Measurements from ENCODE around the gene PLCB2. TPM values are rescaled to one million over a fixed set of nuclear protein-coding genes. Genes with fewer than 3 reads are reported as not detected.
A peak's percentile ranks its signal among the peaks of the same experiment; 100 is the strongest.

Gene PLCB2
- total and polyA plus RNA-seq, 2 donors (not counting 1 experiment from before 2014, with no cell fraction given) = 166 to 312 TPM

- Mint-ChIP-seq H3K27me3 (peaks cover 4% of the 10 kb centered on the region), H3K4me3 (peak overlapping the region; percentile 6), H3K27ac (no peak overlapping the region), H3K9me3 (ENCODE audit: insufficient read depth) (no peaks in the 10 kb centered on the region), H3K4me1 (peaks cover 28% of the 10 kb centered on the region)
- Histone ChIP-seq H2AFZ (ENCODE audit: insufficient read depth, low read depth, low read length, poor library complexity, severe bottlenecking) (peak overlapping the region; percentile 56), H3K4me2 (replicated peaks; ENCODE audit: low read depth, low read length, poor library complexity, severe bottlenecking) (peak overlapping the region; percentile 51), H3K27ac (ENCODE audit: low read length in 2 of 2) (no peak overlapping the region), H4K20me1 (ENCODE audit: control insufficient read depth, insufficient read depth, low read length, poor library complexity, severe bottlenecking) (no peaks in the 10 kb centered on the region), H3K4me3 (ENCODE audit: control extremely low read depth in 1 of 5, extremely low read depth in 1 of 5, insufficient read depth in 1 of 5, low read depth in 2 of 5, low read length in 4 of 5) (no peak overlapping the region), H3K4me1 (ENCODE audit: control insufficient read depth in 2 of 2, insufficient read depth in 2 of 2, low read length in 2 of 2) (peaks cover 21 to 31% of the 10 kb centered on the region in 2 donors), H3K36me3 (replicated peaks in 1 of 2; ENCODE audit: control extremely low read depth in 1 of 2, control insufficient read depth in 1 of 2, extremely low read depth in 1 of 2, insufficient read depth in 2 of 2, low read length in 1 of 2) (no peaks in the 10 kb centered on the region), H3K27me3 (replicated peaks in 1 of 4; ENCODE audit: control extremely low read depth in 1 of 4, control insufficient read depth in 3 of 4, insufficient read depth in 4 of 4, low read length in 3 of 4) (peaks cover 0 to 12% (median 0%) of the 10 kb centered on the region in 4 experiments), H3K9me3 (ENCODE audit: control extremely low read depth in 1 of 3, control insufficient read depth in 2 of 3, insufficient read depth in 1 of 3, low read length in 2 of 3) (no peaks in the 10 kb centered on the region), H3K79me2 (ENCODE audit: control insufficient read depth, insufficient read depth, low read length) (no peaks in the 10 kb centered on the region), H3K9ac (ENCODE audit: low read length) (peak overlapping the region; percentile 1)
- POLR2A ChIA-PET = interaction anchor here (1.2 to 1.7 kb wide), 2 partner anchors 26 to 54 kb away, joined by 3 to 6 read pairs; partner anchors contain the start of gene PLCB2
- DNase-seq (peak; percentile 48), ATAC-seq (ENCODE audit: low read depth) (peak; percentile 22)
- 5% methylated on average over 10 of the region's 12 CpGs for WGBS (ENCODE audit: insufficient coverage)
- no peak for TF ChIP-seq EZH2 (IDR thresholded peaks at IDR 0.05; ENCODE audit: borderline replicate concordance, insufficient read depth, low read depth, low read length, poor library complexity, severe bottlenecking)
- TF ChIP-seq CTCF (IDR thresholded peaks at IDR 0.05) = no peak
- CTCF ChIA-PET = interaction anchor here (1.1 to 12.2 kb wide), 6 partner anchors 7 to 58 kb away, joined by 3 to 382 read pairs (median 72); partner anchors contain the start of genes INAFM2 and PLCB2
- intact Hi-C loops (cut with micrococcal nuclease) = no loop called here
Observed at GRCh38 chr15:40333922-40334492, 26.3 kb upstream of the PLCB2 start.

- TF ChIP-seq CTCF (IDR thresholded peaks at IDR 0.05) = no peak
- TF ChIP-seq EZH2 (IDR thresholded peaks at IDR 0.05; ENCODE audit: borderline replicate concordance, insufficient read depth, low read depth, low read length, poor library complexity, severe bottlenecking) = no peak
- CTCF ChIA-PET = interaction anchor here (0.7 to 12.2 kb wide), 6 partner anchors 12 to 53 kb away, joined by 4 to 221 read pairs (median 6); partner anchors contain the start of genes INAFM2 and PLCB2
Observed at GRCh38 chr15:40332113-40332781, 24.5 kb upstream of the PLCB2 start.

More at GRCh38 chr15:40332113-40332781, 24.5 kb upstream of the PLCB2 start:
- intact Hi-C loops (cut with micrococcal nuclease) = no loop called here
- H3K4me2 ChIP-seq (replicated peaks; ENCODE audit: low read depth, low read length, poor library complexity, severe bottlenecking) = no peak overlapping the region
- peaks cover 0 to 4% (median 0%) of the 10 kb centered on the region in 4 experiments for H3K27me3 ChIP-seq (replicated peaks in 1 of 4; ENCODE audit: control extremely low read depth in 1 of 4, control insufficient read depth in 3 of 4, insufficient read depth in 4 of 4, low read length in 3 of 4)
- H3K79me2 ChIP-seq (ENCODE audit: control insufficient read depth, insufficient read depth, low read length) = no peaks in the 10 kb centered on the region
- DNase-seq (no peak), ATAC-seq (ENCODE audit: low read depth) (no peak)
- H3K27me3 Mint-ChIP-seq = no peaks in the 10 kb centered on the region
- H3K27ac ChIP-seq (ENCODE audit: low read length in 2 of 2) = no peak overlapping the region
- POLR2A ChIA-PET = interaction anchor here (0.6 kb wide), 1 partner anchor 263 kb away, joined by 3 read pairs; no protein-coding TSS in a partner anchor
- no peaks in the 10 kb centered on the region for H3K9me3 Mint-ChIP-seq (ENCODE audit: insufficient read depth)
- WGBS (ENCODE audit: insufficient coverage) = 62% methylated on average over 4 of the region's 8 CpGs
- H3K4me3 Mint-ChIP-seq = no peak overlapping the region
- H3K9me3 ChIP-seq (ENCODE audit: control extremely low read depth in 1 of 3, control insufficient read depth in 2 of 3, insufficient read depth in 1 of 3, low read length in 2 of 3) = no peaks in the 10 kb centered on the region
- no peaks in the 10 kb centered on the region for H4K20me1 ChIP-seq (ENCODE audit: control insufficient read depth, insufficient read depth, low read length, poor library complexity, severe bottlenecking)
- H2AFZ ChIP-seq (ENCODE audit: insufficient read depth, low read depth, low read length, poor library complexity, severe bottlenecking) = no peak overlapping the region
- no peaks in the 10 kb centered on the region for H3K36me3 ChIP-seq (replicated peaks in 1 of 2; ENCODE audit: control extremely low read depth in 1 of 2, control insufficient read depth in 1 of 2, extremely low read depth in 1 of 2, insufficient read depth in 2 of 2, low read length in 1 of 2)
- H3K9ac ChIP-seq (ENCODE audit: low read length) = no peak overlapping the region
- H3K4me1 Mint-ChIP-seq = peaks cover 24% of the 10 kb centered on the region
- peaks cover 17 to 23% of the 10 kb centered on the region in 2 donors for H3K4me1 ChIP-seq (ENCODE audit: control insufficient read depth in 2 of 2, insufficient read depth in 2 of 2, low read length in 2 of 2)
- H3K4me3 ChIP-seq (ENCODE audit: control extremely low read depth in 1 of 5, extremely low read depth in 1 of 5, insufficient read depth in 1 of 5, low read depth in 2 of 5, low read length in 4 of 5) = no peak overlapping the region
- H3K27ac Mint-ChIP-seq = no peak overlapping the region
